CD1c-positive myeloid dendritic cell (primary cell): ENCODE results near the gene TRIP12.
A peak's percentile ranks its signal among the peaks of the same experiment; 100 is the strongest.
"Not testable (repeated sequence)": the region's sequence is repeated elsewhere in the genome, so short reads cannot be mapped to it uniquely, and the experiment has no call there.

Experiments used
- DNase-seq: peaks from one replicate; pipeline ENCODE4 v3.0.0-alpha.2; 2016; ENCODE audit errors: extremely low spot score

The TRIP12 gene

DNA sequence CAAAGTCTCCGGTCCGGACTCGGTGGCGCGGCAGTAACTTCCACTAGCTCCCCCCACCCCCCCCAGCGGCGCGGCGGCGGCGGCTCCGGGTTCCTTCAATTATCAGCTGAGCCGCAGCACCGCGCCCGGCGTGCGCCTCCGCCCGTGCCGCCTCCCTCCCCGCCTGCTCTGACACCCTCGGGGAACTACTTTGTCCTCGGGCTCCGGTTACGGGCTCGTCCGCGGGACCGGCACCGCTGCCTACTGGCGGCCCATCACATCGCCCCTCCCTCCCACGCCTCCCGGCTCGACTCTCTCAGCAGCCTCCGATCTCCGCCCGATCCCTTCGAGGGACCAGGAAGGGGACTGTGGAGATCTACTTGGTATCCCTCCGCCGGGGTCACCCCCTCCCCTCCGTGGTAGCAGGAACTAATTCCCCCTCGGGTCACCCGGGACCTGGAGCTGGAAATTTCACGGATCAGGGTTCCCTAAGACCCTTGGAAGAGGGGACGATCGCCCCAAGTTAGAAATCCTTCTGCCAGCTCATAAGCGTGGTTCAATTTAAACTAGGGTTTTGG is at the start of gene TRIP12:
Gene TRIP12, minus strand, starts transcription at position 118 of the 557 bp plus-strand sequence. CDS start 41,930 bp downstream, outside the sequence.
- DNase-seq: peak; percentile 90

DNA sequence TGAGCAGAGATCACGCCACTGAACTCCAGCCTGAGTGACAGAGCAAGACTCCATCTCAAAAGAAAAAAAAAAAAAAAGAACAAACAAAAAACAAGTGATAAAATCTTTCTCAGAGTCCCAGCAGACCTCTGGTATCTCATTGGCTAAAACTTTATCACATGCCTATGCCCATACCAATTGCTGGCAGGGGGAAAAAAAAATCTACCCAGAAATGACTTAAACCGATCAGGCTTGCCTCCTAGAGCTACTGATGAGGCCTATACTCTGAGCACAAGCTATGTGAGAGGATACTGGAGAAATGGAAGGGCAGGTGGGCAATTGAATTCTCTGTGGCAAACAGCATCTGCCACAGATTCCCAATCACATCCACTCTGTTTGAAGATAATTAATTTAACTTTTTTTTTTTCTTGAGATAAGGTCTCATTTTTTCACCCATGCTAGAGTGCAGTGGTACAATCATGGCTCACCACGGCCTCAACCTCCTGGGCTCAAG is 49.5 kb upstream of the TRIP12 start:
- DNase-seq: no peak

DNA sequence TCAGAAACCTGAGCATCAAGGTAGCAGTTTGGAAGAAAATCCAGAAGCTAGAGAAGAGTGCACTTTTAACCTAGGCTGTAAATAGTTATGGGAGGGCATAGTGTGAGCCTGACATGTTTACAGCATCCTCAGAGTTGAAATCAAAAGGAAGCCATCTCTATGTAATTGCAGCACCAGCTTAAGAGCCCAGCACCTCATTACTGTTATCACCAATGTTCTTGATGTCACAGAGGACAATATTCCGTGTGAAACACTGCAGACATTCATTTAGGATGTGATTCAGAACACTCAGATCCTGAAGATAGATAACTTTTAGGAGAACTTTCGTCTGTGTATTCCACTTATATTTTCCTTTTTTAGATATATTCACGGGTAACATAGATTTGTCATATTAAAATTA is 48.6 kb upstream of the TRIP12 start:
- no peak for DNase-seq

DNA sequence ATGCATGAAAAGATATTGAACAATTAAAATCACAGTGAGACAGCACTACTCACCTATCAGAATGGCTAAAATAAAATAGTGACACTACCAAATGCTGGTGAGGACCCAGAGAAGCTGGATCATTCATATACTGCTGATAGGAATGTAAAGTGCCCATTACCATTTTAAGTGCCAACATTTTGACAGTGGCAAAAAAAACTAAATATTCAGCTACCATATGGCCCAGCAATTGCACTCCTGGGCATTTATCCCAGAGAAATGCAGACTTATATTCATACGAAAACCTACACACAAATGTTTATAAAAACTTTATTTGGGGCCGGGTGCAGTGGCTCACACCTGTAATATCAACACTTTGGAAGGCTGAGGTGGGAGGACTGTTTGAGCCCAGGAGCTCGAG is 48.1 kb upstream of the TRIP12 start:
- DNase-seq: no peak

DNA sequence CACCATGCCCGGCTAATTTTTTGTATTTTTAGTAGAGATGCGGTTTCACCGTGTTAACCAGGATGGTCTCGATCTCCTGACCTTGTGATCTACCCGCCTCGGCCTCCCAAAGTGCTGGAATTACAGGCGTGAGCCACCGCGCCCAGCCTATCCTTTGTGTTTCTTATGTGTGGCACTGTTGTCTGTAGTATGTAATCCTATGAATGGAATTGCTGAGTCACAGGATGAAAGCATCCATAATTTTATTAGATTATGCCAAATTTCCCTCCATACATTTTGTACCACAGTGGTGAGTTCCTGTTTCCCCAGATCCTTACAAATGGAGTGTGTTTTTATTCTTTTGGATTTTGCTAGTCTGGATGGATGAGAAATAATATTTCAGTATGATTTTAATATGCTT is 41.8 kb upstream of the TRIP12 start:
- not testable (repeated sequence) for DNase-seq

DNA sequence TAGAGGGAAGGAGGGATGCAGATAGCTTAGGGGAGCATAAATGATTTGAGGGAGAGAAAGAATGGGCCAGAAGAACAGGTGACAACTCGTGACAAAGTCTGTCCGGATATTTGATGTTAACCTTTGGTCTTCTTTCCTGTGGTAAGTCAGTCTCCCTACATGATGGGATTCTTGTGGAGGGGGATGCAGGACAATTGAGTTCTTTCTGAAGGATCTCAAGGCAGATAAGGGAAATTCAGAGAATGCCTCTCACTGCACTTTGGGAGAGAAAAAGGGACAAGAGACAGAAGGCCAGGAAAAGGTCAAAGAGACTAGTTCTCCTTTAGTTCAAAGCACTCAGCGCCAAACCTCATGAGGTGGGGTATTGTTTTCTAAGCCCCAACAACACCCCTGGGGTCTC is 34.7 kb upstream of the TRIP12 start:
- DNase-seq: no peak

DNA sequence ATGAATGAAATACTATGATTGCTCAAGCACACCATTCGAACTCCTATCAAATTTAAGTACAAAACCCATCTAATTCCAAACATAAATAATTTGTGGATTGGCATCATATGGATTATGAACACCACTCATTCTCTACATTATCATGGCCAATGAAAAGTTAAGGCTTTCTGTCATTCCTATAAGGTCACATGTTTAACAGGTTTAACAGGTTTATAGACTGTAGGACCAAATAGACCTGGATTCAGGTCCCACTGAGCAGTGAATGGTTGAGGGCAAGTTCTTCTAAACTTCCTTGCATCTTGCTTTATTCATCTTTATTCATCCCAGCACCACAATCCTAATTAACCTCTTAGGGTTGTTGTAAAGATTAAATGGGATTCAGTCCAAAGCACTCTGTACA is 33.9 kb upstream of the TRIP12 start:
- no peak for DNase-seq

DNA sequence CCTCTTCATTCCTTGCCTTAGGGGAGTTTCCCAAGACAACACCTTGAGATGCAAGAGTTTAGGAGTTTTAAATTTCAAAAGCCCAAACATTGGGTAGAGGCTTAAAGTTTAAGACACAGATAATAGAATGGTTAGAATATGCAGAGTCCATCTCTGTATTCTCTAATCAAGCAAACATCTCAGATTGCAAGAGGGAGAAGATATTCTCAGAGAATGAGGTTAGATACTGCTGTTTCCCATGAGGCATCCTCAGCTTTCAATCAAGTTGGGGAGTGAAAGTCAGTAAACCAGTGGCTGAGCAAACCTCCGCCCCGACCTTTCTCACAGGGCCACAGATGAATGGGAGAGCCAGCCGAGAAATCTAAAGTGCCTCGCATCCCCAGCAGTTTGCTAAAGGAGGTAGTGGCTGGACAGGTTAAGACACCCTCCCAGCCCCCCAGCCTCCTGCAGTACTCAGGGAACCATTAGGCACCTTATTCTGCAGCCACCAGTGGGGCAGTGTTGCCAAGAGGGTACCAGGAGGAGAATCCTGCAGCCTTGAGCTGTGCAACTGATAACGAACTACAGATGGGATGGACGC is 30.5 kb upstream of the TRIP12 start:
- no peak for DNase-seq

DNA sequence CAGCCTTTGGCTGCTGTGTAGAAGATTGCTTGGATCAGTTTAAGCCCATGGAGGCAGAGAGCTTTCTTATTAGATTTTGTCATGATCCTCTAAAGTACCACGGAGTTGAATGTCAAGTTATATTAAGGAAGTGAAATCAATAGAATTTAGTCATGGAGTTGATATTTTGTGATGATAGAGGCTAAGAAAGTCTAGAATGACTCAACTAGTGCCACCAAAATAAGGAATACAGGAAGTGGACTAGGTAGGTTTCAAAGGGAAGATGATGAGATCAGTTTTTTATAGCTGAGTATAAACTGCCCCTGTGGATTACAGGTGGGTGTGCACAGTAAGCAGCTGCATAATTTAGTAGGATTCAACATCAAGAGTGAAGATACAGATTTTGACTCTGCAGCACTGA is 25.7 kb upstream of the TRIP12 start:
- DNase-seq: peak; percentile 58

DNA sequence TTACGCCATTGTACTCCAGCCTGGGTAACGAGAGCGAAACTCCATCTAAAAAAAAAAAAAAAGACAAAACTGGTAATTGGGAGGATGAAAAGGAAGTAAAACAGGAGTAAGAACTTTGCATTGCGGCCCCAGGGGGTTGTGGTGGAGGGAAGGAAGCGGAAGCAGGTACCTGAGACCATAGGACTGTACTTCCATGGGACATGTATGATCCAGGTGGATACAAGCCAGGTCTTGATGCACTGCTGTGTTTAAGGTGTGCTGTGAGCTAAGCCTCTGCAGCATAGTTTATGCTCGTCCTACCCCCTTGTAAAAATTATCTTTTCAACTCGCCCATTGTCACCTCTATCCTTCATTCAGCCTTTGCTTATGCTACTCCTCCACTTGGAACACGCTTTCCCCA is 24.2 kb upstream of the TRIP12 start:
- no peak for DNase-seq

DNA sequence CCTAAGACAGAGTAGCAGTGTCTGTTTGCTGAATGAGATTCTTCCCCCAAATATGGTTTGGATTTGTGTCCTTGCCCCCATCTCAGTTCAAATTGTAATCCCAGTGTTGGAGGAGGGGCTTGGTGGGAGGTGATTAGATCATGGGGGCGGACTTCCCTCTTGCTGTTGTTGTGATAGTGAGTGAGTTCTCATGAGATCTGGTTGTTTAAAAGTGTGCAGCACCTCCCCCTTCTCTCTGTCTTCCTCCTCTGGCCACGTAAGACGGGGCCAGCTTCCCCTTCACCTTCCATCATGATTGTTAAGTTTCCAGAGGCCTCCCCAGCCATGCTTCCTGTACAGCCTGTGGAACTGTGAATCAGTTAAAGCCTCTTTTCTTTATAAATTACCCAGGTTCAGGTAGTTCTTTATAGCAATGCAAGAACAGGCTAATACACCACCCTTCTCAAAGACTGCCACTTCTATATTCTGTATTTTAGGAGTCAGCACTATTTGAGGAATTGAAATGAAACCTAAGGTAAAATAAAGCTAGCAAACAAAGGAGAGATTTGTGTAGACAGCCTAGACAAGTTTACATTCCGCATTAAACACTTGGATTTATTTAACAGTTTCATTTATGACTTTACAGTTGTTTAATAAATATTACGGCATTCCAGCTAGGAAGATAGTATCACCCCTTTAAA is 22.1 kb upstream of the TRIP12 start:
- DNase-seq: peak; percentile 10

DNA sequence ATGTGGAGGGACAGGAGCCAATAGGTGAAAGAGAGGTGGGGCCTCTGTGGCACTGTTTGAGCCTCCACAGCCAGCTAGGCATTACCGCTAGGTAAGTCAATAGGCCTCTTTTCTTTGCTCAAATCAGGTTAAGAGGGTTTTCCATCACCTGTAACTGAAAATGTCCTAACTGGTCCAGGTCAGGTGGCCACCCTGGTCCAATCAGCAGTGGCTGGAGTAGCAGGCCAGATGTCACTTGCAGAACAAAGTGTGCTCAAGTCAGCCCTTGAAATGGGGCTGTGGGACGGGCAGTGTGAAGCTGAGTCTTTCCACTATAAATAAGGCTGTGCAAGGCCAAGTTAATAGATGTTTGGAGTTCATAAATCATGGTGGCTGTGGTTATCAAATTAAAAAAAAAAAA is 21.4 kb upstream of the TRIP12 start:
- no peak for DNase-seq

DNA sequence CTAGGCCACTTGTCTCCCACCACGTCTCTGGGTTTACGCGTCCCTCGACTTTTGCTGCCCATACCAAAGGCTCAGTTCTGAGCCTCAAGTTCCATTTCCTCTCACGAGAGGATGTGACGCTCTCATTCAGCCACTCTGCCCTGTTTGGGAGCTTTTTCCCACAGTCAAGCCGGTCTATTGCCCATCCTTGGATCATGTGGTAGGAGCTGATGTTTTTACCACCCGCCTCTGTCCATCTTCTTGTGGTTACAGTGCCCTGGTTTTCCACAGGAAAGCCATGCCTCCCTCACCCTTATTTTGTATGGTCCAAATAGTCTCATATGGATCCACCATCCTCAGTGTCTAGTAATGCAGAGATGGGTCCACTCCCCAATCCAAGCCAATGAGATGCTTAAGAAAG is 20.9 kb upstream of the TRIP12 start:
- DNase-seq: no peak

DNA sequence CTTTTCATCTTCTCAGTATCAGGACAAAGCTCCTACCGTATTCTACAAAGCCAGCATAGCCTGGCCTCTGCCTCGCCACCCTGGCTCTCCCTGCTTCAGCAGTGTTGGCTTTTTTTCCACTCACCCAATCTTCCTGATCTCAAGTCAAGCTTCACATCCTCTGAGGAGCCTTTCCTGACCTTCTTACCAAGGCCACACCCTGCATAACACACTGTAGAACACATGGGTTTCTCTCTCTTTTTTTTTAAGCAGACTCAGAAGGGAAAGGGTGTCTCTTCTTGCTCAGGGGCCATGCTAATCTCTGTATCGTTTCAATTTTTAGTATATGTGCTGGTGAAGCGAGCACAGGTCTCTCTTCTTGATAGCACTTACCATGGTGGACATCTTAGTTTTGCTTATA is 15.7 kb upstream of the TRIP12 start:
- no peak for DNase-seq

DNA sequence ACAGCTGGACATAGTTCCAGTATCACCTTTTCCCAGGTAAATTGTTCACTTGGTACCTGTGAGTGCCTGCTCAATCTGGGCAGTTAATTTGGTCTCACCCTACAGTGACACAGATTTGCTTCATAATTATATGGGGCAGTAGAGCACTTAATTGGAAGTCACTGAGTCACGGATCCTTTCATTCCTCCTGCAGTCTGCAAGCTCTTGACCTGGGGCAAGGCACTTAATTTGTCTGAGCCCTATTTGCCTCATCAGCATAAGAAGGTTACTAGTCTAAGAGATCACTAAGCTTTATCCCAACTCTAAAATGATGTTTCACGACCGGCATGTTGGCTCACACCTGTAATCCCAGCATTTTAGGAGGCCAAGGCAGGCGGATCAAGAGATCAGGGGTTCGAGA is 9.4 kb upstream of the TRIP12 start:
- no peak for DNase-seq

DNA sequence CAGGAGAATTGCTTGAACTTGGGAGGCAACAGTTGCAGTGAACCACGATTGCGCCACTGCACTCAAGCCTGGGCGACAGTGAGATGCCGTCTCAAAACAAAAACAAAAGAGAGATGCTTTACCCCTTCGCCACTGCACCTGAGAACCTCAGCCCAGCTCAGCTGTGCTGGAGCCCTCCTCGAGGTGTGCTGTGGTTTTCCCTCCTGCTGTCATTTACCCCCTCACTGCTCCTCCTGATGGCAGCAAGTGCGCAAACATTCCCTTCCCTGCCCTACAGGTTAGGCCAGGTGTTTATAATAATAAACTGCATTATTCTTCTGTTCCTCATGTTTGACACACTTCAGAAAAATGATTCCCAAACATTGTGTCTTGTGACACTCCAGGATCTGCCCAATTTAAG is 8.8 kb upstream of the TRIP12 start:
- DNase-seq: no peak

DNA sequence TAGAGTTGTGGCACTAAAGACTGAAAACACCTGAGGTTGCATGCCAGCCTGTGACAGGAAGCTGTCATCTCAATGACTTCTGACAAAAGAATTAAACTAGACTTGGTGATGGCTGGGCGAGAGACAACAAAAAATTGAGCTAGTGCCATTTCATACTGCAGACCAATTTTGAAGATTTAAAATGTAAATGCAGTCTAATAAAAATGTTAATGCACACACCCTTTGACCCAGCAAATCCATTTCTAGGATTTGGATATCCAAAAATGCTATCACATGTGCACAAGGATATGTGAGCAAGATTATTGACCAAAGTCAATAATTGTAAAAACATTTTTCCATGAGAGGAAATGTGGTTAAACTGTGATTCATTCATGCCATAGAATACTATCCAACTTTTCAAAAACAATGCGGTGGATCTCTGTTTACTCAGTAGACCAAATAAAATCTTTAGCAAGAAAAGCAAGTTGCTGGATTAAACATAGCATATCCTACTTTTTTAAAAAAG is 6.1 kb upstream of the TRIP12 start:
- no peak for DNase-seq

DNA sequence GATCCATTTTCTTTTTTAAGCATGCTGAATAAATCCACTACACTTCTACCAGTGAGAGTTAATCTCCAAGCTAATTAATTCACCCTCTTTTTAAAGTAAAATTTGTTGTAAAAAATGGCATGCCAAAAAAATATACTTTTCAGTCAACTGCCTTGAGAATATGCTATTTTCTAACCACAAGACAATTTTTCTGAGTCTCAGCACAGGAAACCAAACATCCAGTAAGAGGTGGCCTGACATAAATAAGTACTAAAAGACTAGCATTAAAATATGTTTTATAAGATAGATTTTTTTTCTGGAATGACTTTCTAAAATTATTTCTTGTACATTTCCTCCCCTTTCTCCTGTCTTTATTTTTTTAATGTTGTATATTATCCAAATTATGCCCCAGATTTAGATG is 3.4 kb upstream of the TRIP12 start:
- DNase-seq: no peak

DNA sequence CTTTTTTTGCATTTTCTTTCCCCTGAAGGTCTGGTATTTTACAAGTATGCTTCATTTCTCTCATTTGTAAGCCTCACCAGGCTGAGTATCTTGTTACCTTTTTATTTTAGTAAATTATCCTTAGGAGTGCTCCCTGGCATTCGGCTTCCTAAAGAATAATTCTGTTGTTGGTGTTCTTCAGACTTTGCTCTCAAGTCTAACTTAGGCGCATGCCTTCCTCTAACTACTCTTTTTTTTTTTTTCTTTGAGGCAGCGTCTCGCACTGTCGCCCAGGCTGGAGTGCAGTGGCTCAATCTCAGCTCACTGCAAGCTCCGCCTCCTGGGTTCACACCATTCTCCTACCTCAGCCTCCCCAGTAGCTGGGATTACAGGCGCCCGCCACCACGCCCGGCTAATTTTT is 2.7 kb upstream of the TRIP12 start:
- DNase-seq: not testable (repeated sequence)

DNA sequence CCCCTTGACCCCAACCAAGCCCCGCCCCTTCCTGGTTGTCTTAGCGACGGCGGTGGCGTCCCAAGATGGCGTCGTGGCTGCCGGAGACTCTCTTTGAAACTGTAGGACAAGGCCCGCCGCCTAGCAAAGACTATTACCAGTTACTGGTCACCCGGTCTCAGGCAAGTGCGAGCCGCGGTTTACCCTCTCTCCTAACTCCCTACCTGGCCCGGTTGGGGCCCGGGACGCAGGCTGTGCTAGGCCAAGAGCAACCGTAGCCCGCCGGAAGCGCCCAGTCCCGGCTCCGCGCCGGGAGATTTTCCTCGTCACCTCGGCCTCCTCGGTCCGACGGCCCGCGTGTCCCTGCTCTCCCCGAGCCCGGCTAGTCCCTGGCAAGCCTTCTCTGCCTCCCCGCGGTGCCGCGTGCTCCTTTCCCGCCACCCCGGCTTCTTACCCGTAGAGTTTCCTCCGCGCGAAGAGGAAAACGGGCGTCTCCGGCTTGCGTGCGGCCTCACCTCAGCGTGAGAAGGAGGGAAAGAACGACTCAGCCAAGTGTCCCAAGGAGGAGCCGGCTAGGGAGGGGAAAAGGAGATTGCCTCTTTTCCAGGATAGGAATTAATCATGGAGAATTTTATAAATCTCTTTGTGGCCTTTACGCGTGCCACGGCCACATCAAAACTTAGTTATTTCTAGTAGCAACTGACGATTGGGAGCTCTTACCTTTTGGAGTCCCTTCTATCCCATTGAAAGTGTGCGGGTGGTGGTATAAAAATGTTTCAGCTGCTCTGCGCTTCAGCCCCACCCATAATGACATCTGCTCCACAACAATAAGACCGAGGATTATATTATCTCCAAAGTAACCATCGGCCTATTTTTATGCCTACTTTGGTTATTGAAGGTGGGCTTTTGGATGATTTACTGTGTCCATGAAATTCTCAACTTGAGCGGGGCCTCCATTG is 909 bp upstream of the TRIP12 start, which contains the start of gene FBXO36:
Gene FBXO36, plus strand, starts transcription at position 55 of the 938 bp plus-strand sequence. Its CDS starts 11 bp downstream, at position 66.
- DNase-seq: peak; percentile 89

DNA sequence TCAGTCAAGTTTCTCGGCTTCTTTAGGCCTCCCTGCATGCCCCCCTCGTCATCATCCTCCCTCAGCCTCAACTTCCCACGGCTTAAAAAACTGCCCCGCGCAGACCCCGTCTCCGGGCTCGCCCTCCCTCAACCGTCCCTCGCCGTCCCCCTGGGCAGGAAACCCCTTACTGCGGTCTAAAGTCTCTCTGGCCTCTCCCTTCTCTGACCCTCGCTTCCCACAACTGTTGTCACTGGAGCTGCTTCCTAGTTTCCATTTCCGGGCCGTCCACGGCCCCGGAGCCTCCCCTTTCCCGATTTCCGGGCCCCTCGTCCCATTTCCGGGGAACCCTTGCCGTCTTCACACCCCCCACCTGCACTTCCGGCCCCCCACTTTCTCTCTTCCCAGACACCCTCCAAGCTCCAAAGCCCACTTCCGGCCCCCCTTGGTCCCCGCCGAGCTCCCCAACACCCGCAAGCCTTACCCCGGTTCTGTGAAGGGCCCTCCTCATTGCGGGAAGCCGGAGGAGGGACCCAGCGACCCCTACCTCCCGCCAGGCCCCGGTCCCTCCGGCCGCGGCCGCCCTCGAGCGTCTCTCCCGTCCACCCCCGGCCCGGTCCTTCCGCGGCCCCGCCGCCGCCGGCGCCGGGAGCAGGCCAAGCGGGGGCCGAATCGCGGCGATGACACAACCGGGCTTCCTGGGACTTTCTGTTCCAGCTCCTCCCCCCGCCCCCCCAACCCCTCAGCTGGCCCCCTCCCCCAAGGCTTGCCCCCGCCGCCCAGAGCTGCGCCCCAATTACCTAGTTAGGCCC is 513 bp downstream of the TRIP12 start:
- DNase-seq: peak; percentile 67
